Stimulated activated CD4-positive, alpha-beta T cell treated with anti-CD3 and anti-CD28 coated beads, Interleukin-12 subunit alpha, Interleukin-12 subunit beta, amount 100 ng/mL, for 4 hours (primary cell): ENCODE measurements around the gene RTF1.

Experiments
- DNase-seq: peaks from one replicate; pipeline ENCODE4 v3.0.0-alpha.2; 2020

The RTF1 gene

DNA sequence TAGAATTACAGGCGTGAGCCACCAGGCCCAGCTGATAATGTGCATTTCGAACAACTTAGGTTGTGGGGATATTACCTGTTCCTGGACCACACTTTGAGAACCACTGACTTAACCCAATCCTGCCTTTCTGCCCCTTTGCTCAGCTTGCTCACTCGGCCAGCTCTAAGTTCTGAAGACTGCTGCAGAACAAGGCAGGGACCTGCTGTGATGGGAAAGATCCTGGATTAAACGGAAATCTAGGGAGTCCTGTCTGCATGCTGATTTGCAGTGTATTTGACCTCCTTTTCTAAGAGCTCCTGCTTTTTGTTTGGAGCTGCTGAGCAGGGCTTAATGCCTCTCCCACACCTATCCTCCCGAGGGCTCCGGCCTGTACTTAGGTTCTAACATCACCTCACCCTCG, 93.8 kb downstream of the RTF1 start:
- no peak for DNase-seq

DNA sequence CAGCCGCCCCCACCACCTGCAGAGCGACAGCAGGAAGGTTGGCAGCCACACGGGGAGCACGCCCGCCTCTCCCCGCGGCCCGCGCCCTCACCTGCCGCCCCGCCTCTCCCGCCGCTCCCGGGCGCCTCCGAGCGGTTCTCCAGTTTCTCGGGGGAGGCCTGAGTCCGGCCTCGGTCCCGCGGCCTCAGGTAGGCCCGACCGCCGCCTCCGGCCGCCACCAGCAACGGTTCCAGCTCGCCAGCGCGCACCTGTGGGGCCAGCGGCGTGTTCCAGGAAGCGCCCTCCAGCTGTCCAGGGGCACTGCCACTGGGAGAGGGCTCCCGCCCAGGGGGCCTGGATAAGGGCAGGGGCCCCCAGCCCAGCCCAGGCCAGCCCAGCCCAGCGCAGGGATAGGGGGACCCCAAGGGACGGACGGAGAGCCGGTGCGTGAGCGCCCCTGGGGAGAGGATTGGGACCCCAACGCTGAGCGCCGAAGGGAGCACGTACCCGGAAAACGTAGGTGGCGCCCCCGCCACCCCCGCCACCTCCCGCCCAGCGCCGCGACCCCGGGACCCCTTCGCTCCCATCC, 94.5 kb downstream of the RTF1 start:
- DNase-seq: no peak

DNA sequence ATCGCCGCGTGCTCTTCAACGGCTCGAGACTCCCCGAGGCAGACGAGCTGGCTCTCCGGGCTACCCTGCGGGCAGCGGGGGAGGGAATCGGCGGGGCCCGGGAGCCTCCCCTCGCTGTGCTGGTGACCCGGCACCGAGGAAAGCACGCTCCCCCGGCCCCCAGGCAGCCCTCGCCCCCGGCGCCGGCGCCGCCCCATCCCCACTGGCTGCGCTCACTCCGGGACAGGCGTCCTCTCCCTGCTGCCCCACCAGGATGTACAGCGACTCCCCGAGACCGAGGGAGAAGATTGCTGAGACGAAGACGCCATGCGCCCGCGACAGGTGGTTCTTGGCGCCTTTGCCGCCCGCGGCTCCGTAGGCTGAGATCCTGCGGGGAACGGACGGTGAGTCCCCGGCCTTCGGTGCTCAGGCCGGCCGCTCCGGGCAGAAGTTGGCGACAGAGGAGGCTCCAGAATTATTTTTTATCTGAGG, 95.0 kb downstream of the RTF1 start:
- DNase-seq: no peak

DNA sequence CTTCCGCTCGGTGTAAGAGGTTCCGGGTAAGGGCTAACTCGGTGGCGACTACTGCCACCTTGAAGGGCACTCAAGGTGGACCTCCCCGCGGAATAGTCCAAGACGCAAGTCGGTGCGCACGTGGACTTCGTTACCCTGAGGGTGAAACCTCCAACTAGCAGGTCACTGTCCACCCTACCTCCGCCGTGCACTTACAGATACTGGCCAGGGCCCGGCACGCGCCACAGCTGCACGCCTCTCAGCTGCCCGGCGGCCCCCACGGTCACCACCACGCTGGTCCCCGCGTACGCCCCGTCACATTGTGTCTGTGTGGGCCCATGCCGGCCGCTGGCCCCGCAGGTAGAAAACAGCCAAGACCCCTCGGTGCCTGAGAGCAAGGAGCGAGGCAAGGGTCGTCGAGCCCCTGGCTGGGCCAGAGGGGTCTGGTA, 95.6 kb downstream of the RTF1 start:
- DNase-seq: no peak

DNA sequence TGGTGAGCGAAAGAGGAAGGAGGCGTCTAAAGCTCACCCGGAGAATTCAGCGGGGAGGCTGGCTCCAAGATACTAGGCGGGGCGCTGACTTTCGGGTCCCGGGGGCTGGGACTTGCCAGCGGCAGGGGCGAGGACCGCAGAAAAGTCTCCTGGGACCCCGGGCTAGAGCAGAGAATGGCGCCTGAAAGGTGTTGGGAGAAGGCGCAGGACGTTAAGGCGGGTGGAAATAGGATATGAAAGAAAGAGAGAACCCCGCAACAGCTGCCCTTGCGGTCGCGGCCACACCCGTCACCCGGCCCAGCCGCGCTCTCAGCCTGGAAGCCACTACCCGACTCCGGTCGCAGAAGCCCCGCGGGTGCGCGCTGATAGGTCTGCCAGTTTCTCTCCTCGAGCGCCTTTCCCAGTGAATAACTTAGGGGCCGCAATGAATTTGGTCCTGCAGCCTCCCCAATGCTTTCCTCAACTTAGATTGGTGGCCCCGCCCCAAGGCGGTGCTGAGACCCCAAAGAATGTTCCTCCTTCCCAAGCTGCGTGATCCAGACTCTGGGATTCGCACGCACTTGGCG, 96.1 kb downstream of the RTF1 start:
- no peak for DNase-seq

DNA sequence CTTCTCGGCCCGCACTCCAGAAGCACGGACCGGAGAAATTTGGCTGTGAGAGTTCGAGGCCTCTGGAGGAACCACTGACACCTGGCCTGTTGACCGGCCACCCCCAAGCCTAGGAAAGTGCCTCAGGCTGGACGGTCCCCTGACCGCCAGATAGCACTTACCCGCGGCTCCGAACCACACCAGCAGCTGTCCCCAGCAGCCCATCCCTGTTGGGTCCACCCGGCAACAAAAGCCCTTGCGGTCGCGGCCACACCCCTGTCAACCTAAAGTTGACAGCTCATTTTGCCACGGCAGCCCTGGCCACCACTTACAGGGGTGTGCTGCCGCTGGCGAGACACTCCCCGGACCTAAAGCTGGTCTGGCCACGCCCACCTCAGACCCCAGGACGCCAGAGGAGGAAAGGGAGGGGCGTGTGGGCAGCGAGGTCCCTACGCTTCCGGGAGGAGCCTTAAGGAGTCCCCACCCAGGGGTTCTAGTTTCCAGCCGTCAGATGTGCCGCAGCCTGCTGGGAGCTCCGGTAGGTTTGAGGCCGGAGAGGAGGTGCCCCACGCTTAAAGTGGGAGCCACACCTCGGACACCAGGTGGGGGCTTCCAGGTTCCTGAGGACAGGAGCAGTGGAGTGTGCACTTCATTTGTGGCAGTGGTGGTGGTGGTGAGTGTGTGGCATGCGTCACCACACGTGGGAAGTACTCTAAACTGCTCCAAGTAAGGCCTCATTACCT, 96.8 kb downstream of the RTF1 start, which contains the start of gene LTK:
LTK (minus strand) TSS at position 322 of the 722 bp plus-strand sequence; CDS start at position 204, 118 bp downstream.
- no peak for DNase-seq

DNA sequence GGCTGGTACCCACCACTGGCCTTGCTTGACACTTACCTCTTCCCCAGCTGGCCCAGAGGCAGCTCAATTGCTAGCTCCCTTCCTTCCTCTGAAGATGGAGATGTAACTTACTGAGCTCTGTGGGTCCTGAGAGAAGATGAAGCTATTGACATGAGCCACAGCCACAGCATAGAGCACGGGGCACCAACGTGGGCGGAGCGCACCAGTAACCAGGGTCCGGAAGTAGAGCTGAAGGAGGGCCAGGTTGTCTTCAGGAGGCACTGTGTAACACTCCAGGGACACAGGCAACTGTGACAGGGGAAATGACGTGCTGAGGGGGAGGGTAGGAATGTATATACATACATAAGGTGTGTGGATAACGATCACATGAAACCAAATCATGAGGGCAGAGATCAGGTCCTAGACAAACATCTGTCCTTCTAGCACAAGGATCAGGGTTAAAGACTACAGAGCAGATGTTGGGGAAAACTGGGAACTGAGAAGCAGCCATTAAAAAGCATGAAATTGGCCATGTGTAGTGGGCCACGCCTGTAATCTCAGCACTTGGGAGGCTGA, 101.1 kb downstream of the RTF1 start:
- no peak for DNase-seq

DNA sequence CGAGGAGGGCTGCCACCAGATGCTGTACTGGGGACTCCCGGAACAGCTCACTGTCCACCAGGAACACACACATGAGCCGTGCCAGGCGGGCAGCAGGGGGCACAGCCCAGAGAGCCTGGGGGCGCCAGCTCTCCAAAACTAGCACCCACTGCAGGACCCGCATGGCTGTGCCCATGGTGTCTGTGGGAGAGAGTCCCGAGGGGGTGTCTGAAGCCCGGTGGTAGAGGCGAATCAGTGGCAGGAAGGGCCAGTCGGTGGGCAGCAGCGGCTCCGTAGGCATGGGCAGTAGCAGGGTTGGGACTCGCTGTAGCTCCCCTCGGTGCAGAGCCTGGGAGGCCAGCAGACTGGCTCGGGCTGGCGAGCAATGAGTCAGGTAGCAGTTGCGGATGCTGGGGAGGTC, 103.7 kb downstream of the RTF1 start:
- DNase-seq: no peak

DNA sequence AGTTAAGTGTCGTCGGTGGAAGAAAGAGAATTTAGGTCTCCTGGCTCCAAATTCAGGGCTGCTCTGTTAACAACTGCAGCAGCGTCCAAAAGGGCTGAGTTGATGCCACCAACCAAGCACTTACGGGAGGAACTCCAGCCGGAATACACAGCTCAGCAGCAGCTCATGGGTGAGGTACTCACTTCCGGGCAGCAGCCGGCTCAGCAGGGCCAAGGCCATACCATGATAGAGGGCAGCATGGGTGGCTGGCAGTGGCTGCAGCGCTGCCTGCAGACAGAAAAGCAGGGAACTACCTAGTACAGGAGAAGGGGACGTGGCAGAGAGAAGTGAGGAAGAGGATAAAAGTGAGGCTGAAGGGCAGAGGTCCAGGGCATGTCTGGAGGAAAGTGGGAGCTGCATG, 104.7 kb downstream of the RTF1 start:
- DNase-seq: no peak

DNA sequence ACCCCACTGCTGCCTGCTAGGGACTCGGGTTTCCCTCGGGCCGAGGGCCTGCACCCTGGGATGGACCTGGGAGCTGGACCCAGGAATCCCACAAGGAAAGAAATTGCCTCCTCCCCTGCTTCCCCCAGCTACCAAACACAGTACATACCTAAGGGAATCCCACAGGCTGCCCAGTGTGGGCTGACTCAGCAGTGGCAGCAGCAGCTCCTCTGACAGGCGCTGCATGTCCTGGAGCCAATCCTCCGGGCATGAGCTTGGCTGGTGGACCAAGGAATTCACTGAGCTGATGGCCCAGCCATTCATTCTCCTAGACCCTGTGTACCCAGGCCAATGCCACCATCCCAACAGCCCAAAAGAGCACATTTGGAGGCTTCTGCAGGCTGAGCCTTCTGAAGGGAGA, 106.2 kb downstream of the RTF1 start:
- no peak for DNase-seq

DNA sequence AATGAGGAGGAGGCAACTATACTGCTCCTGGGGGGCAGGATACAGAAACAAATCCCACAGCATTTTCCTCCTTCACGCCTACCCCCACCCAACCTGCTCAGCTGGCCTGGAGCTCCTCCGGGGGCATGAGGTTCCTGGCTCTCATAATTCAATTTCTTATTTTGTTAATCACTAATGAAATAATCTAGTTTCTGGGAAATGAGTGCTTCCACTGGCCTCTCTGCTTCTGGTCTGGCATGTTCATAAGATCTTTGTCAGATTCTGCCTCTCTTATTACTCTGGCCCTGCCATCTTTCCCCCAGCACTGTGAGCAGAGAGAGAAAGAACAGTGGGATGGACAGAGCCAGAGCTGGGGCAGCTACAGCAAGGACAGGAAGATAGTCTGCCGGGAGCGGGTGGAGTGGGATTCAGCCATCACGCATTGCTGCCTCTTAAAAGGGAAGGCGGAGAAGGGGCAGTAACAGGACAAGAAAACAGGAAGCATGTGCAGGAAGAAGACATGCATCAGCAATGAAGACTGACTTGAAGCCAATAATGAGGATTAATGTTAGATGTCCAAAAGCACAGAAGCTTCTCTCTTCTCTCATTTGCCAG, 113.6 kb downstream of the RTF1 start:
- no peak for DNase-seq
